Measurements from ENCODE around the gene SERGEF.
A peak's percentile ranks its signal among the peaks of the same experiment; 100 is the strongest.

Gene SERGEF

GRCh38 chr11:18012906-18013781 is at the start of gene SERGEF:
TSS of gene SERGEF (minus strand) at chr11:18013047. CDS start at chr11:18013010, 37 bp downstream.
- H3K27ac ChIP-seq (ENCODE audit: low read length), result peak within 1 kb of the TSS; percentile 64
- H3K9me3 ChIP-seq (replicated peaks; ENCODE audit: insufficient read depth, low read length), result no peaks in the 10 kb centered on the region
- no peaks in the 10 kb centered on the region for H3K36me3 ChIP-seq (replicated peaks; ENCODE audit: insufficient read depth, low read length)
- TF ChIP-seq EZH2phosphoT487 (IDR thresholded peaks at IDR 0.05; ENCODE audit: low read length) (no peak), EZH2 (optimal IDR thresholded peaks at IDR 0.05; ENCODE audit: low read depth, low read length) (no peak), CTCF (IDR thresholded peaks at IDR 0.05; ENCODE audit: low read length) (no peak)
- H3K4me1 ChIP-seq (ENCODE audit: low read length), result peaks cover 5% of the 10 kb centered on the region
- no peaks in the 10 kb centered on the region for H4K20me1 ChIP-seq (ENCODE audit: insufficient read depth, low read length)
- H3K4me2 ChIP-seq (ENCODE audit: low read depth, low read length), result peak within 1 kb of the TSS; percentile 81
- 0 out of 2 replicates have a peak, but pooled peaks cover 4% of the 10 kb centered on the region for H3F3A ChIP-seq (ENCODE audit: insufficient read depth, low read length)
- H2AFZ ChIP-seq (ENCODE audit: low read length), result peak within 1 kb of the TSS; percentile 98
- H3K4me3 ChIP-seq (ENCODE audit: low read length), result peak within 1 kb of the TSS; percentile 83
- DNase-seq, result peak; percentile 95
- H3K79me2 ChIP-seq (ENCODE audit: low read length), result peaks cover 10% of the 10 kb centered on the region; the same call in 1 of the 2 replicates
- H3K9ac ChIP-seq (ENCODE audit: low read length), result peak within 1 kb of the TSS; percentile 67
- no peaks in the 10 kb centered on the region for H3K27me3 ChIP-seq (replicated peaks; ENCODE audit: insufficient read depth, low read length)
- H3K9me2 ChIP-seq (replicated peaks; ENCODE audit: insufficient read depth, low read length), result no peaks in the 10 kb centered on the region

GRCh38 chr11:18061351-18061750 is 48.5 kb upstream of the SERGEF start:
- no peaks in the 10 kb centered on the region for H3K9me3 ChIP-seq (replicated peaks; ENCODE audit: insufficient read depth, low read length)
- H3K9me2 ChIP-seq (replicated peaks; ENCODE audit: insufficient read depth, low read length), result no peaks in the 10 kb centered on the region
- H4K20me1 ChIP-seq (ENCODE audit: insufficient read depth, low read length), result no peaks in the 10 kb centered on the region
- H3K36me3 ChIP-seq (replicated peaks; ENCODE audit: insufficient read depth, low read length), result no peaks in the 10 kb centered on the region
- no peak overlapping the region for H2AFZ ChIP-seq (ENCODE audit: low read length)
- TF ChIP-seq CTCF (IDR thresholded peaks at IDR 0.05; ENCODE audit: low read length), result no peak
- no peak for TF ChIP-seq EZH2 (optimal IDR thresholded peaks at IDR 0.05; ENCODE audit: low read depth, low read length)
- TF ChIP-seq EZH2phosphoT487 (IDR thresholded peaks at IDR 0.05; ENCODE audit: low read length), result no peak
- no peak overlapping the region for H3K9ac ChIP-seq (ENCODE audit: low read length)
- no peak overlapping the region for H3K4me3 ChIP-seq (ENCODE audit: low read length)
- no peak overlapping the region for H3K27ac ChIP-seq (ENCODE audit: low read length)
- no peak for DNase-seq
- H3K79me2 ChIP-seq (ENCODE audit: low read length), result no peaks in the 10 kb centered on the region
- no peaks in the 10 kb centered on the region for H3K27me3 ChIP-seq (replicated peaks; ENCODE audit: insufficient read depth, low read length)
- no peaks in the 10 kb centered on the region for H3K4me1 ChIP-seq (ENCODE audit: low read length)
- no peak overlapping the region for H3K4me2 ChIP-seq (ENCODE audit: low read depth, low read length)
- no peaks in the 10 kb centered on the region for H3F3A ChIP-seq (ENCODE audit: insufficient read depth, low read length)

GRCh38 chr11:18056561-18057181 is 43.8 kb upstream of the SERGEF start:
- no peak overlapping the region for H2AFZ ChIP-seq (ENCODE audit: low read length)

More at GRCh38 chr11:18056561-18057181, 43.8 kb upstream of the SERGEF start:
- no peaks in the 10 kb centered on the region for H3K4me1 ChIP-seq (ENCODE audit: low read length)
- no peak for DNase-seq
- H3K27ac ChIP-seq (ENCODE audit: low read length), result no peak overlapping the region
- no peaks in the 10 kb centered on the region for H4K20me1 ChIP-seq (ENCODE audit: insufficient read depth, low read length)
- H3K9ac ChIP-seq (ENCODE audit: low read length), result no peak overlapping the region
- H3K4me3 ChIP-seq (ENCODE audit: low read length), result no peak overlapping the region
- no peaks in the 10 kb centered on the region for H3K79me2 ChIP-seq (ENCODE audit: low read length)
- H3F3A ChIP-seq (ENCODE audit: insufficient read depth, low read length), result no peaks in the 10 kb centered on the region
- H3K9me3 ChIP-seq (replicated peaks; ENCODE audit: insufficient read depth, low read length), result no peaks in the 10 kb centered on the region
- H3K4me2 ChIP-seq (ENCODE audit: low read depth, low read length), result no peak overlapping the region
- no peaks in the 10 kb centered on the region for H3K9me2 ChIP-seq (replicated peaks; ENCODE audit: insufficient read depth, low read length)
- H3K36me3 ChIP-seq (replicated peaks; ENCODE audit: insufficient read depth, low read length), result no peaks in the 10 kb centered on the region
- H3K27me3 ChIP-seq (replicated peaks; ENCODE audit: insufficient read depth, low read length), result no peaks in the 10 kb centered on the region
- no peak for TF ChIP-seq CTCF (IDR thresholded peaks at IDR 0.05; ENCODE audit: low read length)
- TF ChIP-seq EZH2phosphoT487 (IDR thresholded peaks at IDR 0.05; ENCODE audit: low read length), result no peak
- no peak for TF ChIP-seq EZH2 (optimal IDR thresholded peaks at IDR 0.05; ENCODE audit: low read depth, low read length)
